ENCODE measurements around the gene UBAC1.

DNA sequence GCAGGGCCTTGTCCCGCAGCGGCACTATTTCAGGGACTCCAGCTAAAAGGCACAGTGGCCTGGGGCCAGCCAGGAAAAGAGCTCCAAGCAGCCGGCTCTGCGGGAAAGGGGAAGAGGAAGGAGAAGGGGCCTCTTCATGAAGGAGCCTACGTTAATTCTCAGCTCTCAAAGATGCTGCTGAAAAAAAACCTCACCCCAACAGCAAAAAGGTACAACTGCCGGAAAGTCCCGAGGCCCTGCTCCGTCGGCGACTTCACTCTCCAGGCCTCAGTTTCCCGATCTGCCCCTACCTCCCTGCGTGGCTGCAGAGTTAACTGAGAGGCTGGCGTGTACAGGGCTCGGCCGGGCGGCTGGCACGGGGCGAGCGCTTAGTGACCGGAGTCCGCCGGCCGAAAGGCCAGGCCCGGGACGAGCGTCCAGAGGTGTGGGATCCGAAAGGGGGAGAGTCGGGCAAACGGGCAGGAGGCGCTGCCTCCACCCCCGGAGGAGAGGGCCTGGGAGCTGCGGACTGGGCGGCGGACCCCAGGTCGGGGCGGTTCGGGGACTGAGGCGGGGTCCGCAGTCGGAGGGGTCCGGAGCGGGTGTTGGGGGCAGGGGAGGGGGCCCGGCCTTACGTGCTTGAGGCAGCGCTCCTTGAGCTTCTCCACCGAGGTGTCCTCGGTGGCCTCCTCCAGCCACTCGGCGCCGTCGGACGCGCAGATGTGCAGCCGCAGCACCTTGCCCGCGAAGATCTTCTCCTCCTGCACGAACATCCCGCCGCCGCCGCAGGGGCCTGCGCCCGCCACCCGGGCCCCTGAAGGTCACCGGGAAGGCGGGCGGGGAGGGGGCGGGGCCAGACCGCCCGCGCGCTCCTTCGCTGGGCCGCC is 529 bp downstream of the UBAC1 start:
- TF ChIP-seq POLR2AphosphoS5 (IDR thresholded peaks at IDR 0.05) (no peak), EP300 (conservative IDR thresholded peaks at IDR 0.05; ENCODE audit: poor library complexity, severe bottlenecking) (no peak), EZH2 (IDR thresholded peaks at IDR 0.05; ENCODE audit: borderline replicate concordance, insufficient read depth, low read length, poor library complexity, severe bottlenecking) (no peak), MXI1 (conservative IDR thresholded peaks at IDR 0.05; ENCODE audit: poor library complexity, severe bottlenecking) (no peak), SMC3 (conservative IDR thresholded peaks at IDR 0.05; ENCODE audit: poor library complexity) (no peak), RAD21 (conservative IDR thresholded peaks at IDR 0.05) (no peak), TAF1 (IDR thresholded peaks at IDR 0.05; ENCODE audit: low read depth) (no peak)
- TF ChIP-seq, protein P1, sequence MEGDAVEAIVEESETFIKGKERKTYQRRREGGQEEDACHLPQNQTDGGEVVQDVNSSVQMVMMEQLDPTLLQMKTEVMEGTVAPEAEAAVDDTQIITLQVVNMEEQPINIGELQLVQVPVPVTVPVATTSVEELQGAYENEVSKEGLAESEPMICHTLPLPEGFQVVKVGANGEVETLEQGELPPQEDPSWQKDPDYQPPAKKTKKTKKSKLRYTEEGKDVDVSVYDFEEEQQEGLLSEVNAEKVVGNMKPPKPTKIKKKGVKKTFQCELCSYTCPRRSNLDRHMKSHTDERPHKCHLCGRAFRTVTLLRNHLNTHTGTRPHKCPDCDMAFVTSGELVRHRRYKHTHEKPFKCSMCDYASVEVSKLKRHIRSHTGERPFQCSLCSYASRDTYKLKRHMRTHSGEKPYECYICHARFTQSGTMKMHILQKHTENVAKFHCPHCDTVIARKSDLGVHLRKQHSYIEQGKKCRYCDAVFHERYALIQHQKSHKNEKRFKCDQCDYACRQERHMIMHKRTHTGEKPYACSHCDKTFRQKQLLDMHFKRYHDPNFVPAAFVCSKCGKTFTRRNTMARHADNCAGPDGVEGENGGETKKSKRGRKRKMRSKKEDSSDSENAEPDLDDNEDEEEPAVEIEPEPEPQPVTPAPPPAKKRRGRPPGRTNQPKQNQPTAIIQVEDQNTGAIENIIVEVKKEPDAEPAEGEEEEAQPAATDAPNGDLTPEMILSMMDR (IDR thresholded peaks at IDR 0.05; ENCODE audit: poor library complexity, severe bottlenecking): no peak
- TF ChIP-seq, protein P2, sequence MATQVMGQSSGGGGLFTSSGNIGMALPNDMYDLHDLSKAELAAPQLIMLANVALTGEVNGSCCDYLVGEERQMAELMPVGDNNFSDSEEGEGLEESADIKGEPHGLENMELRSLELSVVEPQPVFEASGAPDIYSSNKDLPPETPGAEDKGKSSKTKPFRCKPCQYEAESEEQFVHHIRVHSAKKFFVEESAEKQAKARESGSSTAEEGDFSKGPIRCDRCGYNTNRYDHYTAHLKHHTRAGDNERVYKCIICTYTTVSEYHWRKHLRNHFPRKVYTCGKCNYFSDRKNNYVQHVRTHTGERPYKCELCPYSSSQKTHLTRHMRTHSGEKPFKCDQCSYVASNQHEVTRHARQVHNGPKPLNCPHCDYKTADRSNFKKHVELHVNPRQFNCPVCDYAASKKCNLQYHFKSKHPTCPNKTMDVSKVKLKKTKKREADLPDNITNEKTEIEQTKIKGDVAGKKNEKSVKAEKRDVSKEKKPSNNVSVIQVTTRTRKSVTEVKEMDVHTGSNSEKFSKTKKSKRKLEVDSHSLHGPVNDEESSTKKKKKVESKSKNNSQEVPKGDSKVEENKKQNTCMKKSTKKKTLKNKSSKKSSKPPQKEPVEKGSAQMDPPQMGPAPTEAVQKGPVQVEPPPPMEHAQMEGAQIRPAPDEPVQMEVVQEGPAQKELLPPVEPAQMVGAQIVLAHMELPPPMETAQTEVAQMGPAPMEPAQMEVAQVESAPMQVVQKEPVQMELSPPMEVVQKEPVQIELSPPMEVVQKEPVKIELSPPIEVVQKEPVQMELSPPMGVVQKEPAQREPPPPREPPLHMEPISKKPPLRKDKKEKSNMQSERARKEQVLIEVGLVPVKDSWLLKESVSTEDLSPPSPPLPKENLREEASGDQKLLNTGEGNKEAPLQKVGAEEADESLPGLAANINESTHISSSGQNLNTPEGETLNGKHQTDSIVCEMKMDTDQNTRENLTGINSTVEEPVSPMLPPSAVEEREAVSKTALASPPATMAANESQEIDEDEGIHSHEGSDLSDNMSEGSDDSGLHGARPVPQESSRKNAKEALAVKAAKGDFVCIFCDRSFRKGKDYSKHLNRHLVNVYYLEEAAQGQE (IDR thresholded peaks at IDR 0.05; ENCODE audit: borderline replicate concordance): no peak
